ENCODE data around the gene TMEM63B.

GRCh38 chr6:44183783-44184182 is 56.4 kb downstream of the TMEM63B start:
- no peak for TF ChIP-seq EP300 (IDR thresholded peaks at IDR 0.05; ENCODE audit: borderline replicate concordance)
- TF ChIP-seq YY1 (IDR thresholded peaks at IDR 0.05; ENCODE audit: low read depth), result no peak
- TF ChIP-seq, protein P1, sequence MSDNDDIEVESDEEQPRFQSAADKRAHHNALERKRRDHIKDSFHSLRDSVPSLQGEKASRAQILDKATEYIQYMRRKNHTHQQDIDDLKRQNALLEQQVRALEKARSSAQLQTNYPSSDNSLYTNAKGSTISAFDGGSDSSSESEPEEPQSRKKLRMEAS (IDR thresholded peaks at IDR 0.05), result no peak
